H9 (cell line): ENCODE measurements around the gene CDC42. TPM values are rescaled to one million over a fixed set of nuclear protein-coding genes. Genes with fewer than 3 reads are reported as not detected.

Experiments
- DNase-seq: peaks from one replicate; pipeline ENCODE4 v3.0.0-alpha.2; 2017
- H2AFZ ChIP-seq: one replicate; pipeline ENCODE4 v1.6.1; 2013; ENCODE audit warnings: mild to moderate bottlenecking, low read length, control low read depth, moderate library complexity
- H2AK5ac ChIP-seq: 2 replicates; pipeline ENCODE4 v1.6.1; 2013; ENCODE audit warnings: low read length, control low read depth, mixed read lengths; ENCODE audit not compliant: insufficient read length
- H2BK120ac ChIP-seq: one replicate; pipeline ENCODE4 v1.6.1; 2013; ENCODE audit warnings: low read depth, mild to moderate bottlenecking, low read length, control low read depth, inconsistent platforms; ENCODE audit not compliant: poor library complexity, severe bottlenecking
- H2BK12ac ChIP-seq: 2 replicates; pipeline ENCODE4 v1.6.1; 2013; ENCODE audit warnings: low read length, control low read depth, mixed read lengths, low read depth; ENCODE audit not compliant: insufficient read length
- H2BK15ac ChIP-seq: 2 replicates; pipeline ENCODE4 v1.6.1; 2013; ENCODE audit warnings: low read depth, low read length, control low read depth
- H2BK20ac ChIP-seq: one replicate; pipeline ENCODE4 v1.6.1; 2013; ENCODE audit warnings: low read depth, mild to moderate bottlenecking, low read length, control low read depth, inconsistent platforms; ENCODE audit not compliant: poor library complexity, severe bottlenecking
- H2BK5ac ChIP-seq: 2 replicates; pipeline ENCODE4 v1.6.1; 2013; ENCODE audit warnings: low read length, control low read depth, mixed read lengths; ENCODE audit not compliant: insufficient read length
- H3K14ac ChIP-seq: 2 replicates; pipeline ENCODE4 v1.6.1; 2013; ENCODE audit warnings: low read length, control low read depth; ENCODE audit not compliant: insufficient read depth
- H3K18ac ChIP-seq: 2 replicates; pipeline ENCODE4 v1.6.1; 2013; ENCODE audit warnings: low read depth, mild to moderate bottlenecking, mixed read lengths, low read length, control low read depth; ENCODE audit not compliant: insufficient read length
- H3K23ac ChIP-seq: 2 replicates; pipeline ENCODE4 v1.6.1; 2013; ENCODE audit warnings: low read length, control low read depth, mixed read lengths, low read depth; ENCODE audit not compliant: insufficient read length
- H3K23me2 ChIP-seq: 2 replicates; pipeline ENCODE4 v1.6.1; 2013; ENCODE audit warnings: low read depth, mild to moderate bottlenecking, mixed read lengths, low read length, control low read depth; ENCODE audit not compliant: insufficient read length, poor library complexity, severe bottlenecking
- H3K27ac ChIP-seq: 2 replicates; pipeline ENCODE4 v1.5.1; 2013; ENCODE audit warnings: low read length, control low read depth, mixed read lengths, low read depth; ENCODE audit not compliant: insufficient read length
- H3K27me3 ChIP-seq: 2 replicates; pipeline ENCODE4 v1.6.1; 2013; ENCODE audit warnings: low read length, control low read depth, inconsistent platforms; ENCODE audit not compliant: insufficient read depth
- H3K4ac ChIP-seq: 2 replicates; pipeline ENCODE4 v1.6.1; 2013; ENCODE audit warnings: low read depth, mild to moderate bottlenecking, control low read depth, inconsistent platforms, low read length, moderate library complexity
- H3K4me1 ChIP-seq: 2 replicates; pipeline ENCODE4 v1.6.1; 2013; ENCODE audit warnings: low read length, control low read depth, inconsistent platforms; ENCODE audit not compliant: insufficient read depth
- H3K4me2 ChIP-seq: 2 replicates; pipeline ENCODE4 v1.6.1; 2013; ENCODE audit warnings: low read length, control low read depth, mixed read lengths; ENCODE audit not compliant: insufficient read length, insufficient read depth
- H3K56ac ChIP-seq: 2 replicates; pipeline ENCODE4 v1.6.1; 2013; ENCODE audit warnings: low read depth, mild to moderate bottlenecking, mixed read lengths, low read length, control low read depth; ENCODE audit not compliant: insufficient read length
- H3K79me1 ChIP-seq: 2 replicates; pipeline ENCODE4 v1.6.1; 2013; ENCODE audit warnings: low read depth, mild to moderate bottlenecking, moderate library complexity, low read length, control low read depth, inconsistent platforms; ENCODE audit not compliant: insufficient read depth, poor library complexity, severe bottlenecking
- H3K79me2 ChIP-seq: 2 replicates; pipeline ENCODE4 v1.6.1; 2013; ENCODE audit warnings: low read length, control low read depth, inconsistent platforms; ENCODE audit not compliant: insufficient read depth
- H3K9ac ChIP-seq: 2 replicates; pipeline ENCODE4 v1.6.1; 2013; ENCODE audit warnings: low read length, control low read depth, mixed read lengths; ENCODE audit not compliant: insufficient read length; ENCODE audit errors: extremely low read depth
- H3K9me3 ChIP-seq: one replicate; pipeline ENCODE4 v1.6.1; 2013; ENCODE audit warnings: low read depth, low read length, inconsistent platforms; ENCODE audit not compliant: control insufficient read depth
- H3T11ph ChIP-seq: one replicate; pipeline ENCODE4 v1.6.1; 2013; ENCODE audit warnings: mild to moderate bottlenecking, low read length, control low read depth, inconsistent platforms
- H4K20me1 ChIP-seq: one replicate; pipeline ENCODE4 v1.6.1; 2013; ENCODE audit not compliant: control insufficient read depth, insufficient read length, insufficient read depth
- H4K5ac ChIP-seq: 2 replicates; pipeline ENCODE4 v1.6.1; 2013; ENCODE audit warnings: low read depth, mild to moderate bottlenecking, mixed read lengths, low read length, control low read depth; ENCODE audit not compliant: insufficient read length
- H4K8ac ChIP-seq: replicated peaks from 2 replicates; pipeline ENCODE4 v1.6.1; 2013; ENCODE audit warnings: low read length, control low read depth, mixed read lengths, low read depth; ENCODE audit not compliant: insufficient read length
- H4K91ac ChIP-seq: 2 replicates; pipeline ENCODE4 v1.6.1; 2013; ENCODE audit warnings: low read depth, mild to moderate bottlenecking, moderate library complexity, mixed read lengths, low read length, control low read depth; ENCODE audit not compliant: insufficient read length
- H3K27ac Mint-ChIP-seq, 3 experiments: 2 replicates in 2 of 3; 3 replicates in 1 of 3; pipeline ENCODE4 v1.8.0; 2020 to 2021; ENCODE audit warnings: mixed read lengths in 3 of 3, mild to moderate bottlenecking in 1 of 3, moderate library complexity in 1 of 3
- H3K27me3 Mint-ChIP-seq: 2 replicates; pipeline ENCODE4 v1.8.0; 2021; ENCODE audit warnings: low read depth, mild to moderate bottlenecking, moderate library complexity, mixed read lengths
- H3K36me3 Mint-ChIP-seq, 3 experiments: 2 replicates in 2 of 3; 3 replicates in 1 of 3; pipeline ENCODE4 v1.8.0; 2020 to 2021; ENCODE audit warnings: low read depth in 3 of 3, mixed read lengths in 3 of 3; ENCODE audit not compliant: insufficient read depth in 1 of 3
- H3K4me1 Mint-ChIP-seq, 2 experiments: 2 replicates each; pipeline ENCODE4 v1.8.0; 2020; ENCODE audit warnings: mixed read lengths in 2 of 2
- H3K4me3 Mint-ChIP-seq, 2 experiments: 2 replicates in 1 of 2; 3 replicates in 1 of 2; pipeline ENCODE4 v1.8.0; 2020 to 2021; ENCODE audit warnings: mild to moderate bottlenecking in 2 of 2, mixed read lengths in 2 of 2, moderate library complexity in 1 of 2
- H3K9me3 Mint-ChIP-seq, 2 experiments: 2 replicates in 1 of 2; 3 replicates in 1 of 2; pipeline ENCODE4 v1.8.0; 2020; ENCODE audit warnings: mild to moderate bottlenecking in 2 of 2, mixed read lengths in 2 of 2, moderate library complexity in 1 of 2
- WGBS: extraction: QIAGEN DNeasy Blood & Tissue Kit; methylation state at CpG from one replicate; pipeline ENCODE4 v1.1.7; 2013; ENCODE audit warnings: missing lambda C conversion rate, low lambda C conversion rate, mixed read lengths; ENCODE audit not compliant: insufficient read length; ENCODE audit errors: extremely low coverage; 5-methylcytosine and 5-hydroxymethylcytosine counted together
- total RNA-seq: library from RNA; stranded (reverse); gene quantifications from 2 replicates; pipeline ENCODE4 v1.2.1, GENCODE V29; 2021
- TF ChIP-seq, protein P1 (sequence below): fragments of 200-600 bp; sonication (generic); conservative IDR thresholded peaks from 3 replicates; pipeline ENCODE4 v1.8.0; 2021; ENCODE audit warnings: antibody characterized with exemption, mild to moderate bottlenecking

Gene CDC42
- total RNA-seq, 1 experiment from 2014 or later = 197 TPM

GRCh38 chr1:22040286-22040623 is 12.3 kb upstream of the CDC42 start:
- no peak overlapping the region for H3K4me2 ChIP-seq
- Mint-ChIP-seq H3K27me3 (no peaks in the 10 kb centered on the region), H3K4me1 (peaks cover 41 to 45% of the 10 kb centered on the region in 2 experiments), H3K36me3 (peaks cover 0 to 1% (median 0%) of the 10 kb centered on the region in 3 experiments; a peak in 2 of 7 replicates), H3K27ac (0 out of 7 replicates have a peak overlapping the region, but pooled peaks of 1 of the 3 experiments have one; percentile 59), H3K4me3 (no peak overlapping the region), H3K9me3 (peaks cover under 1 to 1% of the 10 kb centered on the region in 2 experiments; a peak in 3 of 5 replicates)
- H3K79me2 ChIP-seq = no peaks in the 10 kb centered on the region
- H2BK20ac ChIP-seq = no peak overlapping the region
- no peak overlapping the region for H2BK15ac ChIP-seq
- H3K27ac ChIP-seq = no peak overlapping the region
- H3K79me1 ChIP-seq = no peaks in the 10 kb centered on the region
- no peak overlapping the region for H3T11ph ChIP-seq
- H4K91ac ChIP-seq = no peak overlapping the region
- WGBS = no CpG with 5 or more reads among the region's 5 CpGs
- H2BK120ac ChIP-seq = no peak overlapping the region
- no peak overlapping the region for H3K4ac ChIP-seq
- no peak overlapping the region for H2AFZ ChIP-seq
- peaks cover 12% of the 10 kb centered on the region; the same call in 1 of the 2 replicates for H3K4me1 ChIP-seq
- TF ChIP-seq, protein P1, sequence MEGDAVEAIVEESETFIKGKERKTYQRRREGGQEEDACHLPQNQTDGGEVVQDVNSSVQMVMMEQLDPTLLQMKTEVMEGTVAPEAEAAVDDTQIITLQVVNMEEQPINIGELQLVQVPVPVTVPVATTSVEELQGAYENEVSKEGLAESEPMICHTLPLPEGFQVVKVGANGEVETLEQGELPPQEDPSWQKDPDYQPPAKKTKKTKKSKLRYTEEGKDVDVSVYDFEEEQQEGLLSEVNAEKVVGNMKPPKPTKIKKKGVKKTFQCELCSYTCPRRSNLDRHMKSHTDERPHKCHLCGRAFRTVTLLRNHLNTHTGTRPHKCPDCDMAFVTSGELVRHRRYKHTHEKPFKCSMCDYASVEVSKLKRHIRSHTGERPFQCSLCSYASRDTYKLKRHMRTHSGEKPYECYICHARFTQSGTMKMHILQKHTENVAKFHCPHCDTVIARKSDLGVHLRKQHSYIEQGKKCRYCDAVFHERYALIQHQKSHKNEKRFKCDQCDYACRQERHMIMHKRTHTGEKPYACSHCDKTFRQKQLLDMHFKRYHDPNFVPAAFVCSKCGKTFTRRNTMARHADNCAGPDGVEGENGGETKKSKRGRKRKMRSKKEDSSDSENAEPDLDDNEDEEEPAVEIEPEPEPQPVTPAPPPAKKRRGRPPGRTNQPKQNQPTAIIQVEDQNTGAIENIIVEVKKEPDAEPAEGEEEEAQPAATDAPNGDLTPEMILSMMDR = no peak
- H2AK5ac ChIP-seq = no peak overlapping the region
- H4K5ac ChIP-seq = no peak overlapping the region
- no peak overlapping the region for H3K18ac ChIP-seq
- H3K27me3 ChIP-seq = no peaks in the 10 kb centered on the region
- no peaks in the 10 kb centered on the region for H4K20me1 ChIP-seq
- no peak overlapping the region for H3K56ac ChIP-seq
- no peaks in the 10 kb centered on the region for H3K23me2 ChIP-seq
- no peak overlapping the region for H4K8ac ChIP-seq
- no peak overlapping the region for H2BK12ac ChIP-seq
- no peak for DNase-seq
- no peak overlapping the region for H3K14ac ChIP-seq
- no peak overlapping the region for H3K23ac ChIP-seq
- H3K9me3 ChIP-seq = no peaks in the 10 kb centered on the region
- H2BK5ac ChIP-seq = no peak overlapping the region
- no peak overlapping the region for H3K9ac ChIP-seq
